Epithelial cell of proximal tubule (primary cell): ENCODE data around the gene KASH5. TPM values are rescaled to one million over a fixed set of nuclear protein-coding genes. Genes with fewer than 3 reads are reported as not detected.

Source experiments
- DNase-seq: peaks from one replicate; pipeline ENCODE4 v3.0.0-alpha.2; 2011; ENCODE audit warnings: low read depth
- H3K4me3 ChIP-seq: 2 replicates; pipeline ENCODE4 v1.5.1; 2011; ENCODE audit warnings: low read depth, mild to moderate bottlenecking, low read length
- total RNA-seq: library from RNA; depleted of rRNA; stranded (reverse); fragments of >200 nt; gene quantifications from 2 replicates; pipeline ENCODE4 v1.2.3, GENCODE V29; 2015
- TF ChIP-seq, protein P1 (sequence below): conservative IDR thresholded peaks from 2 replicates; pipeline ENCODE4 v1.5.1; 2012; ENCODE audit warnings: low read depth, mild to moderate bottlenecking, low read length

KASH5 gene
- total RNA-seq, 1 donor from 2014 or later: 0.06 TPM

DNA sequence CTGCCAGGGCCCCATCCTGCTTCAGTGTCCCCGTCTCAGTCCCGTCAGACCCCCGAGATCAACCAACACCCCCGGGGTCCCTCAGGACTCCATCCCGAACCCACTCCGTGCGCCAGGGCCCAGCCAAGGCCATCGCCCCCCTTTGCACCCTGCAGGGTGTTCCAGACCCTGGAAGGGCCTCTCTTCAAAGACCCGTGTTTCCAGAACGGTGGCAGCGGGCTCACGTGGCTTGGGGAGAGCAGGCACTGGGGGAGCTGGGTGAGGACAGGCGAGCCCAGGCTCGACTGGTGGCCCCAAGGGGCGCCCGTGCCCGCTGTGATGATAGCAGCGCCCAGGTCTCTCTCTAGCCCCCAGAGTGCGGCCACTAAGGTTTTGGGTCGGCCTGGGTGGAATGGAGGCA lies 1.4 kb downstream of the KASH5 start:
- no peak for DNase-seq
- TF ChIP-seq, protein P1, sequence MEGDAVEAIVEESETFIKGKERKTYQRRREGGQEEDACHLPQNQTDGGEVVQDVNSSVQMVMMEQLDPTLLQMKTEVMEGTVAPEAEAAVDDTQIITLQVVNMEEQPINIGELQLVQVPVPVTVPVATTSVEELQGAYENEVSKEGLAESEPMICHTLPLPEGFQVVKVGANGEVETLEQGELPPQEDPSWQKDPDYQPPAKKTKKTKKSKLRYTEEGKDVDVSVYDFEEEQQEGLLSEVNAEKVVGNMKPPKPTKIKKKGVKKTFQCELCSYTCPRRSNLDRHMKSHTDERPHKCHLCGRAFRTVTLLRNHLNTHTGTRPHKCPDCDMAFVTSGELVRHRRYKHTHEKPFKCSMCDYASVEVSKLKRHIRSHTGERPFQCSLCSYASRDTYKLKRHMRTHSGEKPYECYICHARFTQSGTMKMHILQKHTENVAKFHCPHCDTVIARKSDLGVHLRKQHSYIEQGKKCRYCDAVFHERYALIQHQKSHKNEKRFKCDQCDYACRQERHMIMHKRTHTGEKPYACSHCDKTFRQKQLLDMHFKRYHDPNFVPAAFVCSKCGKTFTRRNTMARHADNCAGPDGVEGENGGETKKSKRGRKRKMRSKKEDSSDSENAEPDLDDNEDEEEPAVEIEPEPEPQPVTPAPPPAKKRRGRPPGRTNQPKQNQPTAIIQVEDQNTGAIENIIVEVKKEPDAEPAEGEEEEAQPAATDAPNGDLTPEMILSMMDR: no peak
- H3K4me3 ChIP-seq: no peak overlapping the region

DNA sequence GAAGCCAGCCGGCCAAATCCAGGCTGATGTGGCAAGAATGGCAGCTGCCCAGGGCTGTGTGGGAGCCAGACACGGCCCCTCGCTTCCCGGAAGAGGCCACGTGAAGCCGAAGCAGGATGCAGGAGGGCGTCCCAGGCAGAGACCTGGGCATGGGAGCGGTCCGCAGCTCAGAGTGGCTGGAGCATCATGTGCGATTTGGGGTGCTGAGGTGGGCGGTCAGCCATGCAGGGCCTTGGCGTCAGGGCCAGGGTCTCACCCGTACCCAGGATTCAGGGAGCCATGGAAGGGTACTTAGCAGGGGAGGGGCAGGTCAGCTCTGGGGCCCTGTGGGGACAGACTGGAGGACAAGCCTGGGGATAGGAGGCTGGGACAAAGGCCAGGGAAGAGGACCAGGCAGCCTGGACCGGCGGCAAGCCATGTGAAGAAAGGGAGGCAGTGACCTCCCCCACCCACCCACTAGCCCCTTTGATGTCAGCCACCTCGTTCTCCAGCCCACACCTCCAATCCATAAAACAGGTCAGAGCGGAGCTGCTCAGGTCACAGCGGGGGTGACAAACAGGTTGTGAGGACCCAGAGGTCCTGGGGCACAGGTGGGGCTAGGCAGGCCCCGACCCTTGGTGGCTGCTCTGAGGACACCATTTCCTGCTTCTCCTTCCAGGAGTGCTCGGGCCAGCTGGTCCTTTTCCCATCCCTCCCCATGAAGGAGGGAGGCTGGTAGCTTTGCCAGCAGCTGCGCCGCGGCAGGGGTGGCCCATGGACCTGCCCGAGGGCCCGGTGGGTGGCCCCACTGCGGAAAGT lies 2.3 kb downstream of the KASH5 start:
- TF ChIP-seq, protein P1: no peak
- DNase-seq: no peak
- H3K4me3 ChIP-seq: no peak overlapping the region

DNA sequence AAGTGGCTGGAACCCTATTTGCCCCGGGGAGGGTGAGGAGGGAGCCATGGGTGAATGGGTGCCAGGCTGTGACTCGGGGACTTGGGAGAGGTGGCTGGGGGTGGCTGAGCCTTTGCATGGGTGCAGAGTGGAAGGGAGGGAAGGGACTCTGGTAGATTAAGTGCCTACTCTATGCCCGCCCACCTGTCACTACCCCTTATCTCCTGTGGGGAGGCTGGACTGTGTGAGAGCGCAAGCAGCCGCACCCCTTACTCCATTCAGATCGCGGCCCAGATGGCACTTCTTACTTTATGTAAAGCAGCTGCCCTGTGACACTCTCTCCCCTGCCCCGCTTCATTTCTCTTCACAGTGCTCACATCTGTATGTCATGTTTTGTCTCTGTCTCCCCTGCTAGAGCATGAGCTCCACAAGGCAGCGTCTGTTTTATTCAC lies 2.9 kb downstream of the KASH5 start:
- no peak for DNase-seq
- TF ChIP-seq, protein P1: no peak
- no peak overlapping the region for H3K4me3 ChIP-seq

GRCh38 chr19:49391581-49392399 lies 3.7 kb downstream of the KASH5 start:
- no peak overlapping the region for H3K4me3 ChIP-seq
- no peak for DNase-seq
- TF ChIP-seq, protein P1: peak; percentile 92

- no peak overlapping the region for H3K4me3 ChIP-seq
- no peak for DNase-seq
- TF ChIP-seq, protein P1: no peak
These were observed 5.8 kb downstream of the KASH5 start for GRCh38 chr19:49393881-49394280.

GRCh38 chr19:49395581-49396407 lies 7.7 kb downstream of the KASH5 start:
- no peak for DNase-seq
- H3K4me3 ChIP-seq: no peak overlapping the region
- TF ChIP-seq, protein P1: no peak
